Anterior cingulate cortex (tissue), 58 donors: ENCODE results near the gene BCL2L14.
"Not testable (repeated sequence)": the region's sequence is repeated elsewhere in the genome, so short reads cannot be mapped to it uniquely, and the experiment has no call there.

Experiments used
- DNase-seq, 58 donors: peaks; one replicate each; lab custom pipeline; 2025; lab: John Stamatoyannopoulos, UW

Gene BCL2L14

DNA sequence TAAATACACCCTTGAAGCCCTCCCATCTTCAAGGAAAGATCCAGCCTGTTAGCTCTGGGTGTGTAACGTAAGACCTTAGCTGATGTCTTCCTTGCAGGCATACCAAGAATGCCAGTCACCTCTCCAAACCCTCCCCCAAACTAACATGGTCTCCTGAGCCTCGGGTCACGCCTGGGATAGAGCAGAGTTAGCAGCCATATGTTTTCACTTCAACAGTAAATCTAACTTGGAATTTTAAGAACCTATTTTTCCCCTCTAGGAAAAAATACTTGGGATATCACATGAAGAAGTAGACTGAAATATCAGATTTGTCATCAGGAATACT lies 27.9 kb downstream of the BCL2L14 start:
- no peak for DNase-seq

DNA sequence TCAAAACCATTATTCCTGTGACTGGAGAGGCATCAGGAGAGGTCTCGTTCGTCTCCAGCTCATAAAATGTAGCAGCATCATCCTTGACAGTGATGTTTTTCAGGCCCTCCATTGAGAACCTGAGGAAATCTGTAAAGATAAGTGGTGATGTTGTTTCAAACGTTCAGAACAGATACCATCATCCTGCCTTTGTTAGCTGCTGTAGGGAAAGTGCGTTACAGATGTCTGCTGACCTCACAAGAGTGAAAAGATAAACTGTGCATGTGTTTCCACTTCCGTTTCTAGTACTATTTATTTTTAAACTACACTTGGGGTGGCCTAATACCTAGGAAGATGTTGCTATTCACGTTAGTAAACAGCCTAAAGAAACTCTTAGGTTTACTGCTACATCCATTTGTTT lies 28.4 kb downstream of the BCL2L14 start:
- DNase-seq: no peak

DNA sequence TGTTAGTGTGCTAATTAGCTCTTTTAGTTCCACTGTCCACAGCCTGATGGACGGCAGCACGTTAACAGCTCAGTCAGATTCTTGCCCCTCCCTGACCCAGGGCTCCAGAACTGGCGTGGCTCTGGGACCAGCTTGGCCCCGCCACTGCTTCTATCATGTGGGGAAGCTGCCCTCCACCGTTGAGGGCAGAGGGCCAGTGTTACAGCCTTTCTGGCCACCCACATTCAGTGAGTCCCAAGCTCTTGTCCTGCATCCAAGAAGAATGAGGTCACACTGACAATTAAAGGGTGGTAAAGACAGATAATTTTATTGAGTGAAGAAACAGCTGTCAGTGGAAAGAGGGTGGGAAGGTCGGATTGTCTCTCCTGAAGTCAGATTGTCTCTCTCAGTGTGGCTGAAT lies 36.9 kb downstream of the BCL2L14 start:
- no peak for DNase-seq

DNA sequence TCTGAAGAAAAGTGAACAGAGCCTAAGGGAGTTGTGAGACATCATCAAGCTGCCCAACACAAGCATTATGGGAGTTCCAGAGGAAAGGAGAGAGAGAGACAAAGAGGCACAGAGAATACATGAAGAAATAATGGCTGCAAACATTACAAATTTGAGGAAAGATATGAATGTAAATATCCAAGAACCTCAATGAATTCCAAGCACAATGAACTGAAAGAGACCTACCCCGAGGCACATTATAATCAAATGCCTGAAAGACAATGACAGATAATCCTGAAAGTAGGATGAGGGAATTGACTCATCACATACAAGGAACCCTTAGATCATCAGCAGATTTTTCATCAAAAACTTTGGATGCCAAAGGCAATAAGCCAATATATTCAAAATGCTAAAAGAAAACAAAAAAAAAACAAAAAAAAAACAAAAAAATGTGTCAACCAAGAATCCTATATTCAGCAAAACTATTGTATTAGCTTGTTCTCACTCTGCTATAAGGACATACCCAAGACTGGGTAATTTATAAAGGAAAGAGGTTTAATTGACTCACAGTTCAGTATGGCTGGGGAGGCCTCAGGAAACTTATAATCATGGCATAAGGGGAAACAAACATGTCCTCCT lies 37.8 kb downstream of the BCL2L14 start:
- no peak for DNase-seq

DNA sequence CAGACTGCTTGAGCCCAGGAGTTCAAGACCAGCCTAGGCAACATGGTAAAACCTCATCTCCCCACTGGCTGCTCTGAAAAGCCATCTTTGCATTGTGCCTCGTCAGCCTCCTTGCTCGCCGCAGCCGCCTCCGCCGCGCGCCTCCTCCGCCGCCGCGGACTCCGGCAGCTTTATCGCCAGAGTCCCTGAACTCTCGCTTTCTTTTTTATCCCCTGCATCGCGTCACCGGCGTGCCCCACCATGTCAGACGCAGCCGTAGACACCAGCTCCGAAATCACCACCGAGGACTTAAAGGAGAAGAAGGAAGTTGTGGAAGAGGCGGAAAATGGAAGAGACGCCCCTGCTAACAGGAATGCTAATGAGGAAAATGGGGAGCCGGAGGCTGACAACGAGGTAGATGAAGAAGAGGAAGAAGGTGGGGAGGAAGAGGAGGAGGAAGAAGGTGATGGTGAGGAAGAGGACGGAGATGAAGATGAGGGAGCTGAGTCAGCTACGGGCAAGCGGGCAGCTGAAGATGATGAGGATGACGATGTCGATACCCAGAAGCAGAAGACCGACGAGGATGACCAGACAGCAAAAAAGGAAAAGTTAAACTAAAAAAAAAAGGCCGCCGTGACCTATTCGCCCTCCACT lies 40.3 kb downstream of the BCL2L14 start:
- not testable (repeated sequence) for DNase-seq

DNA sequence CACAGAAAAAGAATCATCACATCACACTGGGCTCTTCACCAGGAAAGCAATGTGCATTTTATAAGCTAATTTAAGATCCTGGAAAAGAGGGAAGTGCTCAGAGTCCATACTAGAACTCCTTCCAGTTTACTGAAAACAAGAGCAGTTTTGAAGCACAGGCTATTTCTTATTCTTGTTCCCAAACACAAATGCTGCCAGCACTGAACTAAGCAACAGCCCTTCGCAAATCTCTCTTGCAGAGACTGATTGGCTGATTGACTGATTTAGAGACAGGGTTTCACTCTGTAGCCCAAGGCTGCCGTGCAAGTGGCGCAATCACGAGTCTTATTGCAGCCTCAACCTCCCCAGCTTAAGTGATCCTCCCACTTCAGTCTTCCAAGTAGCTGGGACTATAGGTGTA lies 44.8 kb downstream of the BCL2L14 start:
- peak in 24 of 58 donors; percentile 1 to 76 (median 11) for DNase-seq

DNA sequence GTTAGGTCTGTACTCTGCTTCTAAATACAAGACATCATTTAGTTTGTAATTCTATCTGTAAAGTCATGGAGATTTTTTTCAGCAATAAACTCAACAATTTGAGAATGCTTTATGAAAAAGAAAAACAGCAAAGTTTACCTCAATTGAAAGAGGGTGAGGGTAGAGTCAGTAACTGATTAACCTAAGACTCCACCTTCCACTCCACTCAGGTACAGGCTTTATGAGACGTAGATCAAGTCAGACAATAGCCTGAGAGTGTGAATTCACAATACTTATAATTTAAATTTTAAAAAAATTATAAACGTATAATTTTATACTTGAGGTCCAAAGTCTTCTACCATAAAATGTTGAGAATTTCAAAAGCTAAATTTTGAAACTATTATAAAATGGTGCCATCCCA lies 45.9 kb downstream of the BCL2L14 start:
- no peak for DNase-seq

DNA sequence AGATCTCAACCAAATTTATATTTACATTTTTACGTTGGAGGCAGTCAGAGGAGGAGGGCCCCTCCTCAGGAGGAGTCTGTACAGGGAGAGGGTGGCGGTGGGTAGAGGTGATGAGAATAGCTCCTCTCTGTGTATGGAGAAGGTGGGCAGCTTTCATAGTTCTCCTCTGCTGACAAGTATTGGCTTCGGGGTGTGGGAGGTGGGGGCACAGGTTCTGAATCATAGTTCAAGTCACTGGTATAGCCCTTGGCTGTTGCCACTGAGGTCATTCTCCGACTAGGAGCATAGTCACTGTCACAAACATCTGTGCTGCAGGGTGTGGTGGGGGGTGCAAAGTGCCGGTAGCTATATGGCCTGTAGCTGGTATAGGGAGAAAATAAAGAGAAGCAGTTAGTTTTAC lies 50.3 kb downstream of the BCL2L14 start:
- no peak for DNase-seq

DNA sequence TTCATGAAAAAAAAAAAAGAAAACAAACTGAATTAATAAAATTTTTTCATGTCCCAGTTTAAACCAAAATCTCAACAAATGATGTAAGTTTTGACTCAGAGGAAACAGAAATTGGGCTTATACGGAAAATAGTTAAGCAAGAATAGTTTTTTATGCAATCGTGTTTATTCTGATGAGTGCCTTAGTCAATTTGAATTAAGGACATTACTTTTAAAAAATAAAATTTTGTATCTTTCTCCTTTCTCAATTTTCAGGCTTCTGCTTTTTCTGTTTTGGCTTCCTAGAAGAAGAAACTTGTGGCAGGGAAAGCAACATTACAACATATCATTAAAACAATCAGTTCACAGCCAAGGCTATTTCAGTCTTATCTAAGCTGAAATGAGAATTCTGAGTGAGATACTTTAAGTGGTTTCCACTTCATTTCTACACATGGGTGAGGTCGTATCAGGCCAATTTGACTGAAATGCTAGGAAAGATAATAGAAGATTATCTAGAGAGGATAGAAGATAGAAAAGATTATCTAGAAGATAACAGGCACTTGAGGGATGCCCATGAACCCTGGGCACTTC lies 52.4 kb downstream of the BCL2L14 start:
- no peak for DNase-seq

DNA sequence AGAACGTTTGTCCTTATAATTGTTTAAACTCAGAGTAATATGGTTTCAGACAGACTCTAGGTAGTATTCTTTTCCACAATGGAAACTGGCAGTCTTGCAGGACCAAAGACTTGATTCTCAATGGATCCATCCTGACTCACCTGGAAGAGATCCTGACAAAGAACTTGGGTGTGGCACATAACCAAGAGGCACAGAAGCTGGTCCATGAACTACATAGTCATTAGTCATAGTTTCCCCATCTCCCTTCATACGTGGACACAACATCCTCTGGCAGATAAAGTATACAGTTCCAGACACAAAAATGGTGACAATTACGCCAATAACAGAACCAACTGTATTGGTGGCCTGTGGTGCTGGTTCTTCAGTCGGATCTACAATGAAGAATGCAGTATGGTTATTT lies 55.8 kb downstream of the BCL2L14 start:
- no peak for DNase-seq

DNA sequence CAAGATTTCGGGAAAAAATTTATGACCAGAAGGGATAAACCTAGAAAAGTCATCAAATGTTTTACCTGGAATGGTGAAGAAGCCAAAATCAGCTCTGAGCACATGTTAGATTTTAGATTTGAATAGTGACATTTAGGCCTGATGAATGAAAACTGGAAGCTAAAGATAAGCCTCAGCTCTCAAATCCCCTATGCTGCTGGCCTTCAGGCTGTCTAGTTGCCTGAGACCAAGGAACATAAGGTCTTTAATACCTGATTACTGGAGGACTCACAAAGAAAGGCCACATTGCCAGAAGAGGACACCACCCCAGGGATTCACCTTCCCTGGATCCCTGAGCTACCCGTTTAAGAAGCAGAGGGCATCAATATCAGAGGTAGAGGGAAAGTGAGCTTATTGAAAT lies 56.6 kb downstream of the BCL2L14 start:
- DNase-seq: no peak

DNA sequence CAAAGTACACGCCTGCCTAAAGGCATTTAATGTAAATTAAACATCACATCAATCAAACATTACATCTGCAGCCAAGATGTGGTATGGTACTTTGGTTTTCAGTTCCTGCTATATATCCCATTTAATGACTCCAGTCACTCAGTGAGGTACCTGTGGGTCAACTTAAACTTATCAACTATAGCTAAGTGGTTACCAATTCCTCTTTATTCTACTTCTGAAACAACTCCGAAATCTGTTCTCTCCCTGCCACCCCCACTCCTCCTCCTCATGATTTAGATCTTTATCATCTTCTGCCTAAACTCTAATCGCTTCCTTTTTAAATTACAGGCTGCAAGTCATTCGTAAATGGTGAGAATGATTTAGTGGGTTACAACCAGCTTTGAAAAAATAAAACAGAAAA lies 57.9 kb downstream of the BCL2L14 start:
- DNase-seq: no peak

DNA sequence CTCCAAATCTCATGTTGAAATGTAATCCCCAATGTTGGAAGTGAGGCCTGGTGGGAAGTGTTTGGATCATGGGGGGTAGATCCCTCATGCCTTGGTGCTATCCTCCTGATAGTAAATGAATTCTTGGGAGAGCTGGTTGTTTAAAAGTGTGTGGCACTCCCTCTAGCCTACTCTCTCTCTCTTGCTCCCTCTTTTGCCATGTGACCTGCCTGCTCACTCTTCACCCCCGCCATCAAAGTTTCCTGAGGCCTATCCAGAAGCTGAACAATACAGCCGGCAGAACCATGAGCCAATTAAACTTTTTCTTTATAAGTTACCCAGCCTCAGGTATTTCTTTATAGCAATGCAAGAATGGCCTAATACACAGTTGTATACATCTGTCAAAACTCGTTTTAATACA lies 62.5 kb downstream of the BCL2L14 start:
- no peak for DNase-seq

DNA sequence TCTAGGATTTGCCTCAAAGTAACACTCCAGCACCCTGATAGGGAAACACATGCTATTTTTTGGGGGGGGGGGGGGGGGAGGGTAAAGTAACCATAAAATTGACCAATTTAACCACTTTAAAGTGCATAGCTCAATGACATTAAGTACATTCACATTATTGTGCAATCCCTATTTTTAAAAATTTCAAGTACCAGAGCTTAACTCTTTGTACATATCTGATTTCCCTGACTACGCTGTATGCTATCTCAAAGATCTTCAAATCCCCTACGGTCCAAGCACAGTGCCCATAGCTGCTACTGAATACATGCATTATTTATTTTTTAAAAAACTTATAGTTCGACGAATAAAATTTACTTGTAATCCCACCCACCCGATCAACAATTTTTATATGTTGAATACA lies 63.0 kb downstream of the BCL2L14 start:
- DNase-seq: no peak

DNA sequence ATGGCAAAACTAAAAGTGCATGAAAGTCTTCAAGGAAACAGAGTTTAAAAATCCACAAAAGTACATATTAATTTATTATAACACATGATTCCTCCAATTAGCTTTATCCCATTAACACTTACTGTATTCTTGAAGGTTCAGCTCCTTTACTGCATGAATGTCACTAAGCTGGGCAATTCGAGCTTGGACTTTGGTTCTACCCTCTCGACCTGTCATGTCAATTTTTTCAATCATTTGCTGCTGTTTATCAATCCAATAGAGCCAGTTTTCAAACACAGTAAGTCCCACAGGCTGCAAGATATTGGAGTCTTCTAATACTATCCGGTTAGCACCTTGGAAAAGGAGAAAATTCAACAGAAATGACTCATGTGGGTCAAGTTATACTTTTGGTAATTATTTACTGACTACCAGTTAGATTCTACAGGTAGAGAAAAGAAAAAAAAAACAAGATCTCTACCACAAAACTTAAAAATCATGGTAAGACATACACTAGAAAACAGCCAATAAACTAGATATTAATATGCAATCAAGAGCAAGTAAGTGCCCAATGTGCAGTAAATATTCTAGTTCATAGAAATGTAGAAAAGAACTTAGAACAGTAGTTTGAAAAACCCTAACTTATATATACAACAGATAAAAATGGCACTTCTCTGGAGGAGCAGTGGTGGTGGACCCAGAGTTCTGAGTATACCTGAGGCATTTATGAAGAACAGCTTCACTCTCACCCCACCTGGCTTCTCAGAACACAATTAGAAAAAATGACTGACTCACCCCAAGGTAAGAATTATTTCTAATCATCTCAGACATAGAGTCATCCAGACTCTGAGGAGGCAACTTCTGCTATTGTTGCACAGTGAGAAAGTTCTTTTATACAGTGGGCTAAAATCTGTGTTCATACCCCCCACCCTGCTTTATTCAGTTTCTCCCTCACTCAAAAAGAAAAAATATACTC lies 67.7 kb downstream of the BCL2L14 start:
- DNase-seq: no peak

DNA sequence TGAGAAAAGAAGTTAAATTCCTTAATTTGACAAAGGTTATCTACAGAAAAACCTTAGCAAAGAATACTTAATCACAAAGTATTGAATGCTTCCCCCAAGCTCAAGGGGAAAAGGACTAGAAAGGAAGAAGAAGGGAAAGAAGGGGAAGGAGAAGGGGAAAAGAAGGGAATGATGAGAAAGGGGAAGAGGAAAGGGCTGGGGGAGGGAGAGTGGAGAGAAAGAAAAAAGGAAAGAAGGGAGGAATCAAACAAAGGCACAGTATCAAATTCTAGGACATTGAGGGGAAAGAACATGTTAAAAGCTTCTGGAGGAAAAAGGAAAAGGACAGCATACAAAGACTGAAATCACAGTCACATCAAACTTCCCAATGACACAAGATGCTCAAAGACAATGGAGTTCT lies 70.3 kb downstream of the BCL2L14 start:
- DNase-seq: no peak

DNA sequence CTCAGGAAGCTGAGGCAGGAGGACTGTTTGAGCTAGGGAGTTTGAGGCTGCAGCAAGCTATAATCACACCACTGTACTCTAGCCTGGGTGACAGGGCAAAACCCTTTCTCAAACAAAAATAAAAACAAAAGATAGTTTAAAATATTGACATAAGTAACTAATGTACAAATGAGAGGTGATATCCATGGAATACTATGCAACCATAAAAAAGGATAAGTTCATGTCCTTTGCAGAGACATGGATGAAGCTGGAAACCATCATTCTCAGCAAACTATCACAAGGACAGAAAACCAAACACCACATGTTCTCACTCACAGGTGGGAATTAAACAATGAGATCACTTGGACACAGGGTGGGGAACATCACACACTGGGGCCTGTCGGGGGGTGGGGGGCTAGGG lies 73.8 kb downstream of the BCL2L14 start:
- DNase-seq: not testable (repeated sequence)

DNA sequence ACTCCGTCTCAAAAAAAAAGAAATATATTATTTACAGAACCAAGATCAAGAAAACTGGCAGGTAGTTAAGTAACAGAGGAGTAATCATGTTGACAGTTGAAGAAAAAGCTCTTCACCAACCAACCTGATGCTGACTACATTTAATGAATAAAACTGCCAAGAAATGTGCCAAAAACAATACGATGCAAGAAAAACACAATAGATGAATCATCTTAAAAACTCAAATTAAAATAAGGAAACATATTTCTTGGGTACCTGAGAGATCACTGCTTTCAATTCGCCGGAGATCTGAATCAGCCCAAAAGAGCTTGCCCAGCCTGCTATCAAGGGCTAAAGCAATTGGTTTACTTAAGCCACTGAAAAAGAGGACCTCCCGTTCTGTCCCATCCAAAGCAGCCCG lies 76.4 kb downstream of the BCL2L14 start:
- no peak for DNase-seq
